Liver (tissue), 3 donors: ENCODE results near the gene GRIN2A.

Experiments
- CTCF ChIP-seq: fragments of 150-350 bp; IDR thresholded peaks from 2 replicates; pipeline ENCODE4 v1.5.1; 2017; ENCODE audit warnings: improper control_type of control experiment, low read depth, low read length; ENCODE audit not compliant: missing input control
- EGR1 ChIP-seq, 2 donors: IDR thresholded peaks; 2 replicates each; pipeline ENCODE4 v1.6.1; 2016 to 2018; ENCODE audit warnings: antibody characterized with exemption in 2 of 2, low read depth in 2 of 2
- GABPA ChIP-seq, 2 donors: IDR thresholded peaks in 1 of 2; conservative IDR thresholded peaks in 1 of 2; 2 replicates each; pipeline ENCODE4 v1.6.1; 2016; ENCODE audit warnings: antibody characterized with exemption in 2 of 2, mild to moderate bottlenecking in 1 of 2, moderate library complexity in 1 of 2
- HNF4A ChIP-seq, 2 donors: conservative IDR thresholded peaks; 2 replicates each; pipeline ENCODE4 v1.6.1; 2016; ENCODE audit warnings: antibody characterized with exemption in 2 of 2, mild to moderate bottlenecking in 2 of 2
- HNF4G ChIP-seq: IDR thresholded peaks from 2 replicates; pipeline ENCODE4 v1.6.1; 2016; ENCODE audit warnings: antibody characterized with exemption
- MAX ChIP-seq: IDR thresholded peaks from 2 replicates; pipeline ENCODE4 v1.6.1; 2016; ENCODE audit warnings: antibody characterized with exemption
- RAD21 ChIP-seq, 2 donors: IDR thresholded peaks; 2 replicates each; pipeline ENCODE4 v1.6.1; 2016; ENCODE audit warnings: antibody characterized with exemption in 2 of 2, mild to moderate bottlenecking in 2 of 2
- REST ChIP-seq: IDR thresholded peaks from 2 replicates; pipeline ENCODE4 v1.6.1; 2016; ENCODE audit warnings: antibody characterized with exemption, mild to moderate bottlenecking
- YY1 ChIP-seq: IDR thresholded peaks from 2 replicates; pipeline ENCODE4 v1.6.1; 2016; ENCODE audit warnings: antibody characterized with exemption, mild to moderate bottlenecking
- donor health status: healthy.
- donor health status: healthy.

GRCh38 chr16:9844361-9844760 is 337.9 kb downstream of the GRIN2A start:
- TF ChIP-seq CTCF (no peak), MAX (no peak), REST (no peak), HNF4A (conservative IDR thresholded peaks at IDR 0.05) (no peak), RAD21 (IDR thresholded peaks at IDR 0.05) (no peak), YY1 (no peak), HNF4G (no peak), GABPA (IDR thresholded peaks at IDR 0.05 in 1 of 2, conservative IDR thresholded peaks at IDR 0.05 in 1 of 2) (no peak), EGR1 (IDR thresholded peaks at IDR 0.05; ENCODE audit: low read depth in 2 of 2) (no peak)
